Measurements from ENCODE around the gene KCNAB1.
"Not testable (repeated sequence)": the region's sequence is repeated elsewhere in the genome, so short reads cannot be mapped to it uniquely, and the experiment has no call there.

KCNAB1 gene

GRCh38 chr3:156176048-156176447 lies 55.7 kb downstream of the KCNAB1 start:
- DNase-seq (ENCODE audit: low read depth, low spot score) = no peak

DNA sequence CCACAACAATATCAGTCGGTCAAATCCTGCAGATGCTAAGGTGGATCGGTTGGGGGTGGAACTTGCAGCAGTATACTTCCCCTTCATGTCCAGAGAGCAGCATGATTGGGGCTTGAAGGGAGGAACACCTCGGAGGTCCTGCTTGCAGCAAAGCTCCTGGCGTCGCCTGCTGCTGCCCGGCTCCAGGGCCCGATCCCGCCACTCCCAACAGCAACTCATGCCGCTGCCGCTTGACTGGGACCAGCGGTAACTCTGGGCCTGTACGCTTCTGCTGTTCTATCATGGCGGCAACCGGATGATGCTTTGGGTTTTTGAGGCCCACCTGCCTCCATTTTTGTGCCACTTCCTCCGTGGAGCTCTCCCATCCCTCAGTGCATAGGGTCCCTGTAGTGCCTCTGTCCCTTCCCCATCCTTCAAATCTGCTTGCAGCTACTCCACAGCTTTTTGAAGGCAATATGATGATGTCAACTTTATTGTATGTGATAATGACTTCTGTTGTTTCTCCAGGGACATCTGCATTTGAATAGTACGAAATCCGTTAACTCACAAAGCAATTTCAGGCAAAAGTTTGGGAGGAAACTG lies 56.3 kb downstream of the KCNAB1 start:
- no peak for DNase-seq (ENCODE audit: low read depth, low spot score)

GRCh38 chr3:156180077-156180476 lies 59.7 kb downstream of the KCNAB1 start:
- DNase-seq (ENCODE audit: low read depth, low spot score) = no peak

GRCh38 chr3:156181509-156181908 lies 61.1 kb downstream of the KCNAB1 start:
- DNase-seq (ENCODE audit: low read depth, low spot score) = no peak

DNA sequence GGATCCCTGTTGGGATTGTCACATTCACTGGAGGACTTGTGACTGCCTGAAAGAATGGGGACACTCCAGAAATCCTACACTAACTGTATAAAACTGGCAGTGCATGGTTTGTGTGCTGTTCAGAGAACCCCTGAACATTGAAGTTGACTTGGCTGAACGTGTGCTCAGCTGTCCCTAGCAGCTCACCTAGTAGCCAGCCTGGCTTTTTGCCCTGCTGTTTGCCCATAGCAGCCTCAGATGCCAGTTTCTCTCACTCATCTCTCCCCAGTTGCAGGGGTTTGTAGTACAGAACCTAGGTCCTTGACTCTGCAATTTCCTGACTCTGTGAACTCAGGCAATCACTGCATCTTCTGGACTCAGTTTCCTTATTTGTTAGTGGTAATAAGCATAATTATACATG lies 63.0 kb downstream of the KCNAB1 start:
- no peak for DNase-seq (ENCODE audit: low read depth, low spot score)

GRCh38 chr3:156184156-156184555 lies 63.8 kb downstream of the KCNAB1 start:
- no peak for DNase-seq (ENCODE audit: low read depth, low spot score)

DNA sequence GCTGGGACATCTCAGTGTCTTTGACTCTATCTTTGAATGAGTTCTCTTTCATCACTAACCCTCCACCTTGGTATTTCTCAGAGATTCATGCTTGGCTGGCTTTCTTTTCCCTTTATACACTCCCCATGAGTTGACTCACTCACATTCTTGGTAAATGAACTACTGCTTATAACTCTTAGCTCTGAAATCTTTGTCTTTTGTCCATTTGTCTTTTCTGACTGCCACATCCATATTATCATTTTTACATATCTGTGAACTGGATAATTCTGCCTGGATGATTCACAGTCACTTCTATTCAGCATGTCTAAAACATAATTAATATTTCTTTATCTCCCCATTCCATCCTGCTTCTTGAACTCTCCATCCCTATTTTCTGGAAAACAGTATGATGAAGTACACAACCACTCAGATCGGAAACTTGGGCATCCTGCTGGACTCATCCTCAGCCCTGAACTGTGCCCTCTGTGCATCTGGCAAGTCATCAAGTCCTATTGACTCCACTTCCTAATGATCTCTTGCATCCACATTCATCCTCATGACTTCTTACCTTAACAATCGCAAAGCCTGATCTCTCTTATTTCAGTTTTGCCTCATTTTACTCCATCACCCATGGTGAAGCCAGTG lies 66.9 kb downstream of the KCNAB1 start:
- DNase-seq (ENCODE audit: low read depth, low spot score) = no peak

- DNase-seq (ENCODE audit: low read depth, low spot score) = no peak
Observed at GRCh38 chr3:156188757-156189156, 68.4 kb downstream of the KCNAB1 start.

DNA sequence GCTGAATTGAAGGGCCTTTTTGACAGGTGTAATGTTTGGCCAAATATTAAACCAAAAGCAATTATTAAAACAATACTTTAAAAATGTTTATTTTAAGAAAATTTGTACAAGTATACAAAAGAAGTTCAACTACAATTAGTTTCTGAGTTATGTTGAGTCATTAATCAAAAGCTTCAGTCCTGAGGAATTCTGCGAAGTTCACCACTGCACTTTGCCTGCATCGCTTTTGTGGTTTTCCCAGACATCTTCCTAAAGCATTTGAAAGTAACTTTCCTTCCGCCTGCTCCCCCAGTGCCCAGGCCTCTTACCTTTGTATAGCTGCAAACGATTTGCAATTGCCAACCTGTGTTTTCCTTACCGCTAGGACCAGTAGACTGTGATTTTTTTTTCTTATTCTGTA lies 69.5 kb downstream of the KCNAB1 start:
- no peak for DNase-seq (ENCODE audit: low read depth, low spot score)

- not testable (repeated sequence) for DNase-seq (ENCODE audit: low read depth, low spot score)
Observed at GRCh38 chr3:156194945-156195344, 74.6 kb downstream of the KCNAB1 start.

GRCh38 chr3:156197152-156197551 lies 76.8 kb downstream of the KCNAB1 start:
- not testable (repeated sequence) for DNase-seq (ENCODE audit: low read depth, low spot score)

GRCh38 chr3:156201411-156202405 lies 81.3 kb downstream of the KCNAB1 start:
- DNase-seq (ENCODE audit: low read depth, low spot score) = no peak

DNA sequence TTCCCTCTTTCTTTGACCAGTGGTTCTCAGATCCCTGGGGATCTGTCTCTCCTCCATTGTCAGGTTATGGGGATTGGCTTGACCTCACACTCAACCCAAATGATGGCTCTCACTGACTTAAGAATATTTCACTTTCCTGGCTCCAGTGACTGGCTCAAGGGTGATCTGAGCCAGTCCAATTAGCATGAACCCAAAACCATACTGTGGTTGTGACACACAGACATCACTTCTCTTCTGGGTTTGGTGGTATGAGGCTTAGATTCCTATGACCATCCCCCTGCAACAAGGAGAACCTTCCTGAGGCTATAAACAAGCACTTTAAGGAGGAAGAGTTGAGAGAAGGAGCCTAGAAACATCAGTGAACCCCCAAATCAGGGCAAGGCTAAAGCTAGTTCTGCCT lies 85.8 kb downstream of the KCNAB1 start:
- no peak for DNase-seq (ENCODE audit: low read depth, low spot score)

DNA sequence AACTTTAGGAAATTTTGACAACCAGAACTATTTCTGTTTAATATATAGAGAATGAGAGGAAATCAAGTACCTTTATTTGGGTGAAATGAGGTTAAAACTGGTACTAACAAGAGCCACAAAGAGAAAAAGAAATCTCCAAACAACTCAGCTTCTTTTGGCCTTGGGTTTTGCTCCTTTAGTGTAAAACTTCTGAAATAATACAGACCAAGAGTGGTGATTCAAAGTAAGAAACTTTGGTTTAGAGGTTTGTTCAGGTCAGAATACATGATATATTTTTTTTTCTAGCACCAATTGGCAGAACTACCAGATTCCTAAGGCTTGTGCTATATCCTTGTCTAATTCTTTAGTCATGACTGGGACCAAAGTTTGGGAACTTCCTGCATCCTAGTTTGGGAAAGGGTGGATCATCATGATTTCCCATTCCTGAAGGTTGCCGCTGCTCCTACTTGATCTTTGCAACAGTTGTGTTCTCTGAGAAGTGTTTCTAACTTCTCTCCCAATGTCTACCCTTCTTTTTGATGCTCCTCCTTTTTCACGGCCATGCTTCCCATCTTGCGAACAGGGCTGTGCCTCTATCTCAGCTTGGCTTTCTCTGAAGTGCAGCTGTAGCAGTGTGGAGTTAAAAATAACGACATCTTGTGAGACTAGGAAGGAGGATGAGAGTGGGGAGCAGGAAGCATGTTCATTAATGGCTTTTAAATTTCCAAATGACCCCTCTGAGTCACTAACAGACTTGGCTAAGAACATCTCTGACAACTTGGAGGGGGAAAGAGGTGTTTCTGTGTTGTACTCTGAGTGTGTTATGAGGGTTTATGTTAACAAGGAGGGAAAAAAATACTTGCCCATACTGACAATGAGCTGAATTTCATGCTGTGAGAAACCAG lies 87.7 kb downstream of the KCNAB1 start:
- no peak for DNase-seq (ENCODE audit: low read depth, low spot score)

- DNase-seq (ENCODE audit: low read depth, low spot score) = no peak
Observed at GRCh38 chr3:156209631-156210335, 89.4 kb downstream of the KCNAB1 start.

GRCh38 chr3:156211583-156211982 lies 91.2 kb downstream of the KCNAB1 start:
- DNase-seq (ENCODE audit: low read depth, low spot score) = no peak

DNA sequence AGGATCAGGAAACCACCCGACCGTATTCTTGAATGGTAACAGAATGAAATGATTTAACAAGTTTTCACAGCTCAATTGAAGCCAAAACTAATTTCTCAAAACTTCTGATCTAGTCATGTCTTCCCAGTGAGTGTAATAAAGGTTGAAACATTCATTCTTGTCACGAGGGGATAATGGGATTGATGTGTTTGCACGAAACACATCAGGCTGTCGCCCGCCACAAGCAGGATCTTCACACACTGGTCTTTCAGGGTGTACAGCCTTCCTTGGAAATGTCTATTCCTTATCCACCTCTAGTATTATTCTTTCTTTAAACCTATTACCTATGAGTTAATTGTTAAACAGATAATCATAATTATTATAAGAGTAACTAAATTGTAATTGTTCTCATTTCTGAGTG lies 94.3 kb downstream of the KCNAB1 start:
- no peak for DNase-seq (ENCODE audit: low read depth, low spot score)

DNA sequence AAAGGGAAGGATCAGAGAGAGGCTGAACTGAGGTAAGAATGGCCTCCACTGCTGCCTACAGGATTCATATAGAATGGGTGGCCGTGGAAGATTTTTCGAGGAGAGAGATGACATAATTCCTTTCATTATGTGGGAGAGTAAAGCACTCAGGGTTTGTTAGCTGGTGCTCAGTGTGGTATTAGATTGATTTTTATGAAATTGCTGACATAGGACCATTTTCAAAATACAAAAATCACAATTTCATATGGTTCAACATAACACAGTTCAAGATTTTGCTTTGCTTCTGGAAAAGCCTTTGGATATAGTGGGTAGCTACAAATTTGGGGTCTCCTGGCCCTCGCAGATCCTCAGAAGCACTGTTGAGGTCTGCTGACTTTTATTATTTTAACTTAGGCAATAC lies 95.4 kb downstream of the KCNAB1 start:
- DNase-seq (ENCODE audit: low read depth, low spot score) = no peak

DNA sequence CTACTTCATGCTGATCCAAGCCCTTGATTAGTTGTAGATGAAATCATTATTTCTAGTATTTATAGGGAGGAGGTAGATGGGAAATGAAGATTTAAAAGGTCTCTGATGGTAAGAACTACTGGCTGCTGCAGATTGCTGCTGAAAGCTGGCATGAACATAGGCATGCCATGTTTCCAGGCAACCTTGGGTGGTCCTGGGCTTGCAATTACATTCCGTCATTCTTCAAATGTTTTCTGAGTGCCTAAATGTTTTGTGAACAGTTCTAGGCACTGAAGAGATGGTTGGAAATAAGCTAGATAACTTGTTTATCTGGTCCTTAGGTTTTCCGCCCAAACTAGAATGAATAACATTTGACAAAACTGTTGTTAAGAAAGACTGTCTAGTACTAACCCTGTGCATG lies 95.8 kb downstream of the KCNAB1 start:
- DNase-seq (ENCODE audit: low read depth, low spot score) = no peak

DNA sequence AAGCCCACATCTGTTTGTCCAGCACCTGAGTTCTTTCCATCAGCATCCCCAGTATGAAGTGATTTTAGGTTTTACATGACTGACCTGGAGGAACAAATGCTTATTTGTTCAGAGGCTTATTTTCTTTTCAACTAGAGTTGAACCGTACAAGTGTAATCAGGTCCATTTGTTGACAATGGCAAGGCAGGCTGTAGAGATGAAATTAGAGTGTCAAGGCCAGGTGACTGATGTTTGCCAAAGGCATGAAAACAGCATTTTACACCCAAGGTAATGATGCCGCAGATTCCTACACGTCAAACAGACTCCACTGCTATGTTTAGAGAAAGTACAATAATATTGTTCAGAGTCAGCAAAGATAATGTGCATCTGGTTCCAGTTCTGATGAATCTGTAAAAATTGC lies 96.5 kb downstream of the KCNAB1 start:
- no peak for DNase-seq (ENCODE audit: low read depth, low spot score)

Data from ELF-1 (cell line).